B cell (primary cell): ENCODE results near the gene KCNQ1OT1. TPM values are rescaled to one million over a fixed set of nuclear protein-coding genes. Genes with fewer than 3 reads are reported as not detected.

Experiments
- ATAC-seq: fragments of 200-7000 bp; cut with Tn5 transposase; one replicate; pipeline ENCODE4 v1.10.0; 2021; ENCODE audit warnings: low read depth, mild to moderate bottlenecking, moderate number of reproducible peaks, moderate library complexity
- CTCF ChIA-PET: fragments of 350-600 bp; sonication (Branson Sonifier 250); formaldehyde crosslinking; loops from one replicate; lab custom pipeline; 2021; ENCODE audit warnings: antibody characterized with exemption, inconsistent platforms; lab: Charles Lee
- POLR2A ChIA-PET: fragments of 350-600 bp; sonication (Branson Sonifier 250); formaldehyde crosslinking; loops from one replicate; lab custom pipeline; 2021; ENCODE audit warnings: antibody characterized with exemption; lab: Charles Lee
- DNase-seq: peaks from one replicate; pipeline ENCODE4 v3.0.0; 2013
- H2AFZ ChIP-seq: 2 replicates; pipeline ENCODE4 v1.6.1; 2012; ENCODE audit warnings: mild to moderate bottlenecking, low read depth, low read length; ENCODE audit not compliant: insufficient read depth, poor library complexity, severe bottlenecking
- H3K27ac ChIP-seq, 2 donors: 1 replicate in 1 of 2; 2 replicates in 1 of 2; pipeline ENCODE4 v1.5.1; 2012 to 2013; ENCODE audit warnings: low read length in 2 of 2, mild to moderate bottlenecking in 2 of 2, moderate library complexity in 1 of 2
- H3K27me3 ChIP-seq, 4 experiments: fragments of 200-600 bp in 1 of 4; sonication (generic) in 1 of 4; replicated peaks in 1 of 4; 1 replicate in 2 of 4; 2 replicates in 2 of 4; pipeline versions ENCODE4 v1.6.1 to v1.7.0; 2013 to 2016; ENCODE audit warnings: low read length in 3 of 4, mild to moderate bottlenecking in 2 of 4, mixed read lengths in 1 of 4, moderate library complexity in 1 of 4; ENCODE audit not compliant: insufficient read depth in 4 of 4, control insufficient read depth in 3 of 4; ENCODE audit errors: control extremely low read depth in 1 of 4
- H3K36me3 ChIP-seq, 2 experiments: replicated peaks in 1 of 2; 1 replicate in 1 of 2; 2 replicates in 1 of 2; pipeline versions ENCODE4 v1.6.1 to v1.7.1; 2013; ENCODE audit warnings: low read length in 1 of 2; ENCODE audit not compliant: insufficient read depth in 2 of 2, control insufficient read depth in 1 of 2; ENCODE audit errors: control extremely low read depth in 1 of 2, extremely low read depth in 1 of 2
- H3K4me1 ChIP-seq, 2 donors: fragments of 200-600 bp in 1 of 2; sonication (generic) in 1 of 2; 1 replicate in 1 of 2; 2 replicates in 1 of 2; pipeline versions ENCODE4 v1.5.1 to v1.6.1; 2013 to 2017; ENCODE audit warnings: low read length in 2 of 2; ENCODE audit not compliant: control insufficient read depth in 2 of 2, insufficient read depth in 2 of 2
- H3K4me2 ChIP-seq: replicated peaks from 2 replicates; pipeline ENCODE3; 2012; ENCODE audit warnings: mild to moderate bottlenecking, low read depth, low read length; ENCODE audit not compliant: poor library complexity, severe bottlenecking
- H3K4me3 ChIP-seq, 5 experiments: fragments of 200-600 bp in 1 of 5; sonication (generic) in 1 of 5; 1 replicate in 3 of 5; 2 replicates in 2 of 5; pipeline versions ENCODE4 v1.5.1 to v1.7.0; 2011 to 2016; ENCODE audit warnings: low read length in 4 of 5, mild to moderate bottlenecking in 4 of 5, low read depth in 2 of 5, control low read depth in 1 of 5, moderate library complexity in 1 of 5; ENCODE audit not compliant: insufficient read depth in 1 of 5; ENCODE audit errors: control extremely low read depth in 1 of 5, extremely low read depth in 1 of 5
- H3K79me2 ChIP-seq: fragments of 200-600 bp; sonication (generic); one replicate; pipeline ENCODE4 v1.6.0; 2016; ENCODE audit warnings: low read length; ENCODE audit not compliant: control insufficient read depth, insufficient read depth
- H3K9ac ChIP-seq: fragments of 200-600 bp; sonication (generic); 2 replicates; pipeline ENCODE4 v1.6.1; 2017; ENCODE audit warnings: mild to moderate bottlenecking, low read length, moderate library complexity
- H3K9me3 ChIP-seq, 3 donors: one replicate each; pipeline versions ENCODE4 v1.6.1 to v1.7.1; 2013; ENCODE audit warnings: low read length in 2 of 3; ENCODE audit not compliant: control insufficient read depth in 2 of 3, insufficient read depth in 1 of 3; ENCODE audit errors: control extremely low read depth in 1 of 3
- H4K20me1 ChIP-seq: 2 replicates; pipeline ENCODE4 v1.6.0; 2012; ENCODE audit warnings: mild to moderate bottlenecking, low read length; ENCODE audit not compliant: insufficient read depth, control insufficient read depth, poor library complexity, severe bottlenecking
- H3K27ac Mint-ChIP-seq: one replicate; pipeline ENCODE4 v1.8.0; 2021; ENCODE audit warnings: mixed read lengths
- H3K27me3 Mint-ChIP-seq: one replicate; pipeline ENCODE4 v1.8.0; 2021; ENCODE audit warnings: mixed read lengths
- H3K4me1 Mint-ChIP-seq: one replicate; pipeline ENCODE4 v1.8.0; 2021; ENCODE audit warnings: mixed read lengths
- H3K4me3 Mint-ChIP-seq: one replicate; pipeline ENCODE4 v1.8.0; 2021; ENCODE audit warnings: mixed read lengths
- H3K9me3 Mint-ChIP-seq: one replicate; pipeline ENCODE4 v1.8.0; 2022; ENCODE audit warnings: mixed read lengths; ENCODE audit not compliant: insufficient read depth
- CTCF ChIP-seq: fragments of 200-600 bp; IDR thresholded peaks from one replicate; pipeline ENCODE4 v1.8.0; 2022; ENCODE audit warnings: antibody characterized with exemption, mild to moderate bottlenecking
- EZH2 ChIP-seq: IDR thresholded peaks from 2 replicates; pipeline ENCODE4 v1.6.1; 2012; ENCODE audit warnings: borderline replicate concordance, low read depth, mild to moderate bottlenecking, moderate library complexity, low read length; ENCODE audit not compliant: insufficient read depth, poor library complexity, severe bottlenecking
- WGBS: methylation state at CpG from one replicate; pipeline ENCODE4 v1.1.5; 2013; ENCODE audit warnings: missing lambda C conversion rate; ENCODE audit not compliant: insufficient coverage; 5-methylcytosine and 5-hydroxymethylcytosine counted together
- intact Hi-C: fragments of 100-400 bp; cut with micrococcal nuclease; formaldehyde crosslinking; loops from one replicate; pipeline ENCODE4 v1.10.0; 2022
- polyA plus RNA-seq: library from polyadenylated mRNA; depleted of rRNA; stranded (reverse); fragments of >200 nt; gene quantifications from 2 replicates; pipeline ENCODE4 v1.2.3, GENCODE V29; 2012
- total RNA-seq, 2 donors: library from RNA; stranded (reverse); fragments of 120-200 nt in 1 of 2; gene quantifications; 1 replicate in 1 of 2; 2 replicates in 1 of 2; pipeline versions ENCODE4 v1.2.3 to v1.2.4, GENCODE V29; 2013 to 2022

The KCNQ1OT1 gene
- total and polyA plus RNA-seq, 2 donors (not counting 1 experiment from before 2014, with no cell fraction given), result 0.03 to 0.89 TPM

DNA sequence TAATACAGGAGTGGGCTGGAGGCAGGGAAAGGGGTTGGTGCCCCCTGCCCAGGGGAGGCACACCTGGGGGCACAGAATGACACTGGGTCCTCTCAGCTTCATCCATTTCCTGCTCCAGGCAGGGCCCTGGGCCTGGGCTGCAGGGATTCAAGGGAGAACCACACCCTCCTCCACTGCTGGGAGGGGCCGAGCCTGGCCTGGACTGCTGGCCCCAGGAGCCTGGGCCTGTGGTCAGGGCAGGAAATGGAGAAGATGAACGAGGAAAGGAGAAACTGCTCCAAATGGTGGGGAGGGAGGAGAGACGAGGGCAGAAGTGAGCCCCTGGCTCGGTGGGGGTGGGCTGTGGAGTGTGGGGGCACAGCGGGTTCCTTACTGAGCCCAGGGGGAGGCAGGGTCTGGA, 38.1 kb upstream of the KCNQ1OT1 start:
- H3K27ac ChIP-seq, result no peak overlapping the region
- CTCF ChIA-PET, result no interaction called here
- H3K4me1 Mint-ChIP-seq, result no peaks in the 10 kb centered on the region
- no peaks in the 10 kb centered on the region for H3K4me1 ChIP-seq
- H3K27me3 ChIP-seq, result no peaks in the 10 kb centered on the region
- no peak for TF ChIP-seq CTCF
- no peak for TF ChIP-seq EZH2
- no peaks in the 10 kb centered on the region for H3K27me3 Mint-ChIP-seq
- 72% methylated on average over 5 of the region's 5 CpGs for WGBS
- no peaks in the 10 kb centered on the region for H3K79me2 ChIP-seq
- no peak overlapping the region for H3K9ac ChIP-seq
- intact Hi-C loops, result no loop called here
- POLR2A ChIA-PET, result no interaction called here
- no peak overlapping the region for H3K27ac Mint-ChIP-seq
- DNase-seq (no peak), ATAC-seq (no peak)
- H3K36me3 ChIP-seq, result no peaks in the 10 kb centered on the region
- H4K20me1 ChIP-seq, result no peaks in the 10 kb centered on the region
- no peaks in the 10 kb centered on the region for H3K9me3 ChIP-seq
- H2AFZ ChIP-seq, result no peak overlapping the region
- no peaks in the 10 kb centered on the region for H3K9me3 Mint-ChIP-seq
- H3K4me2 ChIP-seq, result no peak overlapping the region
- H3K4me3 Mint-ChIP-seq, result no peak overlapping the region
- no peak overlapping the region for H3K4me3 ChIP-seq

DNA sequence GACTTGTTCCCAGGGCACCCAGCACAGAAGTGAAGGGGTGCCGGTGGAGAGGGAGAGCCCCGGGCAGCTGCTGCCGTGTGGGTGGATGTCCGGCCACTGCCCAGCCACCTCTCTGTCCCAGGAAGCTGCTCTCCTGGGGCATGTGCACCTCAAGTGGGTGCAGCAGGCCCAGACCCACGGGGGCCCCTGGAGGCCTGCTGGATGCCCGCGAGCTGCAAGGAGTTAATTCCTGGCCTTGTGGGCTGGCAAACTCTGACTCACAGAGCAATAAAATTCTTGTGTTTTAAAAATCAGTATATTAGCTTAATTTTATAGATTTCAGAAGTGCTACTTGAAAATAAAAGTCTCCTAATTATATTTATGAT, 37.4 kb upstream of the KCNQ1OT1 start:
- no peak overlapping the region for H3K4me3 ChIP-seq
- no peak for TF ChIP-seq CTCF
- TF ChIP-seq EZH2, result no peak
- 91% methylated on average over 5 of the region's 7 CpGs for WGBS
- H3K4me2 ChIP-seq, result no peak overlapping the region
- DNase-seq (no peak), ATAC-seq (no peak)
- H3K9me3 ChIP-seq, result no peaks in the 10 kb centered on the region
- H3K36me3 ChIP-seq, result no peaks in the 10 kb centered on the region
- H3K4me3 Mint-ChIP-seq, result no peak overlapping the region
- H4K20me1 ChIP-seq, result no peaks in the 10 kb centered on the region
- H3K9me3 Mint-ChIP-seq, result no peaks in the 10 kb centered on the region
- intact Hi-C loops, result no loop called here
- H2AFZ ChIP-seq, result no peak overlapping the region
- no peaks in the 10 kb centered on the region for H3K79me2 ChIP-seq
- ChIA-PET CTCF (no interaction called here), POLR2A (no interaction called here)
- no peak overlapping the region for H3K27ac ChIP-seq
- no peaks in the 10 kb centered on the region for H3K4me1 Mint-ChIP-seq
- no peaks in the 10 kb centered on the region for H3K27me3 ChIP-seq
- H3K9ac ChIP-seq, result no peak overlapping the region
- no peaks in the 10 kb centered on the region for H3K27me3 Mint-ChIP-seq
- H3K27ac Mint-ChIP-seq, result no peak overlapping the region
- no peaks in the 10 kb centered on the region for H3K4me1 ChIP-seq
